Measurements from ENCODE around the gene NRG4.
A peak's percentile ranks its signal among the peaks of the same experiment; 100 is the strongest.
"Not testable (repeated sequence)": the region's sequence is repeated elsewhere in the genome, so short reads cannot be mapped to it uniquely, and the experiment has no call there.

The NRG4 gene

GRCh38 chr15:76011627-76012551 lies at the start of gene NRG4:
Gene NRG4 (minus strand): TSS chr15:76012424. CDS start chr15:76011230, 1,194 bp downstream.
- no peak for DNase-seq

DNA sequence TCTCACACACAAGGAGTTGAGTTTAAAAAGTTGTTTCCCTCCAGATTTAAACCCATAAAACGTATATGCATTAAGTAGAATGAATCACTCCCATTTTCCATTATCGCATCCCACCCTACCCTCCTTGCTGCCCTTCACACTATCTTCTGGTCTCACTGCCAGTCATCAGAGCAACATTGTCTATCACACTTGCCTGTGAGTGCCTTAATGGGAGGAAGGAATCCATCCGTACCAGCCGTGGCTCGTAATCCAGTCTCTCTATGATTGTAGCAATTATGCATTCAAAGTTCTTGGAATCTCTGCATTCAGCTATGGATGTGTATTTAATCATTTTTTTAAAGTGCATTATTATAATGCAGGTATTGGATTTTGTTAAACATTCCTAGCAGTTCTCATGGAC lies 49.5 kb upstream of the NRG4 start:
- no peak for DNase-seq

DNA sequence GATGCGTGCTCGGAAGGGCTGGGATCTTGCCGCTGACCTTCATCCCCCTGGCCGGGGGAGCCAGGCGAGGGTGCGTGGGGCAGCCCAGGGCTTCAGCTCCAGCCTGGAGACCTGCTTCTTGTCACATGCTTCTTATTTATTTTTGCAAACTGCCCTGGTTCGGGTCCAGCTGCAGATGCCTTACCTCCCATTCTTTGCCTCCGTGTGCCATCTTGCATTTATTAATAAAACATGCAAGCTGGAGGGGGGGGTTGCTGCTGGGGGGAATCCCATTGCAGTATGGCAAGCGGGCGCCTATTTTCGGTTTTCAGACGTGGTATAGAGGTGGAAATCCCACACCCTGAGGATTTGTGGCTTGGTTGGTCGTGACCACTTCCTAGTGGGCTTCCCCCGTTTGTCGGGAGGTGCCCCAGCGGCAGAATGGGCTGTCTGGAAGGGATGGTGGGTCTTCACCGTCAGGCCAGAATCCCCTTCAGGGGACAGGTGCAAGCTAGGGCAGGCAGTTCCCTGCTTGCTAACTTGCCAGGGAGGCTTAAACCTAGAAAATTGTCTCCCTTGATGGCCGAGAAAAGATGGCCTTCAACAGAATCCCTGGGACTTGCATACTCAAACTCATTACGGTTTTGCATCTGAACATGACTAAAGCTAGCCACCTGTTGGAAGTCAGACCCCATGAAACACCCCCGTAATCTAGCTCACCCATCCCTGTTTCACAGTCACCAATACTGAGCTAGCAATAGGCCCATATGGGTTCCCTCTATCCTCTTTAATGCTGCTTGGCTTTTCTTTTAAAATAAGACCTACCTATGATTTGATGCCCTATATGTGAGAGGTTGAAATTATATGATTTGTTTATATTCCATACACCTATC lies 48.1 kb upstream of the NRG4 start:
- DNase-seq, result peak; percentile 3

DNA sequence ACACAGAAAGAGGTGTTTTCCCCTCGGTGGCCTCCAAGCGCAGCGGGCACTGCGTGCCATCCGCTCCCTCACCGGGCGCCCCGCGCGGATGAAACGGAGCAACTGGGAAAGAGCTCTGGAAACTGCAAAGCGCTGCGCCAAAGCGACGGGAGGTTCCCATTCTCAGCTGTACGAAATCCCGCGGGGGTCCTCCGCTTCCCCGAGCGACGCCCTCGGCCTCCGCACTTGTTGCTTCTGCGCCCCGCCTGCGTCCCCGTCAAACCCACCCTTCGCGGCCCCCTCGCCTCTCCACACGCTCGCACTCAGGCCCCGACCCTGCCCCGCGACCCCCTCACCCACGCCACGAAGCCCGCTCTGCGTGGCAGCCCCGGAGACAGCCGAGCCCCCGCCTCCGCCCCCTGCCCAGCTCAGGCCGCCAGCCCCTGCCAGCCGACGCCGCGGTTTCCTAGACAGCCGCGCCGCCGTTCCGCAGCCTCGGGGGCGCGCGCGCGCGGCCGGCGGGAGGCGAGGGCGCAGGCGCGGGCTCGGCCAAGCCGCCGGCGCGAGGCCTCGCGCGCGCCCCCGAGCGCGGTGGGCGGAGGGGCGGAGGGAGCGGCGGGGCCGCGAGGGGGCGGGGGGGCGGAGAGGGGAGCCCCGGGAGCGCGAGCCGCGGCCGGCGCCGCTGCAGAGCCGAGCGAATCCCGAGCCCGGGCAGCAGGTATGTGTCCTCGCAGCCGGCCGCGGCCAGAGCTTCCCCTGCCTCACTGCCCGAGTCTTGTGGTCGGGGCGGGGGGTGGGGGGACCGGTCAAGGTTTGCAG lies 47.3 kb upstream of the NRG4 start, which contains the start of gene TMEM266:
Gene TMEM266, plus strand, starts transcription at position 666 of the 798 bp plus-strand sequence. CDS start 74,279 bp downstream, outside the sequence.
- DNase-seq, result peak; percentile 23

GRCh38 chr15:76058714-76059319 lies 46.6 kb upstream of the NRG4 start:
- peak; percentile 5 for DNase-seq

- DNase-seq, result peak; percentile 56
These were observed 45.2 kb upstream of the NRG4 start for GRCh38 chr15:76057332-76058000.

GRCh38 chr15:76056931-76057330 lies 44.7 kb upstream of the NRG4 start:
- DNase-seq, result no peak

DNA sequence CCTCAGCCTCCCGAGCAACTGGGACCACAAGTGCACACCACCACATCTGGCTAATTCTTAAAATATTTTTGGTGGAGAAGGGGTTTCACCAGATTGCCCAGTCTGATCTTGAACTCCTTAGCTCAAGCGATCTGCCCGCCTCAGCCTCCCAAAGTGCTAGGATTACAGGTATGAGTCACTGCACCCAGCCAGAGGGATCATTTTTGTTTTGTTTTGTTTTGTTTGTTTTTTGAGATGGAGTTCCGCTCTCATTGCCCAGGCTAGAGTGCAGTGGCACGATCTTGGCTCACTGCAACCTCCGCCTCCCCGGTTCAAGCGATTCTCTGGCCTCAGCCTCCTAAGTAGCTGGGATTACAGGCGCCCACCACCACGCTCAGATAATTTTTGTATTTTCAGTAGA lies 42.0 kb upstream of the NRG4 start:
- DNase-seq, result not testable (repeated sequence)

DNA sequence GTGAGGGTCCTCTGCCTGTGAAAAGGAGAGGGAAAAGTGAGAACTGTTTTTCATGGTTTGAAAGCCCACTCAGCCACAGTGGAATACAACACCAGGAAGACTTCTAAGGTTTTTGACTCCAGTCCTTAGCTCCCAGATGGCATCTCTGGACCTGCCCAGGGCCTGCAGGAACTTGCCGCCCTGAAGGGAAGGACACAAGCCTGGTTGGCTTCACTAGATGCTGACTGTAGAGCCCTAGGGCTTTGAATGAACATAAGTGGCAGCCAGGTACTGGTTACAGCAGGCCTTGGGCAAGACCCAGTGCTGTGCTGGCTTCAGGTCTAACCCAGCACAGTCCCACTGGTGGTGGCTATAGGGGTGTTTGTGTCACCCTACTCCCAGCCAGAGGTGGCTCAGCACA lies 26.3 kb upstream of the NRG4 start:
- DNase-seq, result no peak

DNA sequence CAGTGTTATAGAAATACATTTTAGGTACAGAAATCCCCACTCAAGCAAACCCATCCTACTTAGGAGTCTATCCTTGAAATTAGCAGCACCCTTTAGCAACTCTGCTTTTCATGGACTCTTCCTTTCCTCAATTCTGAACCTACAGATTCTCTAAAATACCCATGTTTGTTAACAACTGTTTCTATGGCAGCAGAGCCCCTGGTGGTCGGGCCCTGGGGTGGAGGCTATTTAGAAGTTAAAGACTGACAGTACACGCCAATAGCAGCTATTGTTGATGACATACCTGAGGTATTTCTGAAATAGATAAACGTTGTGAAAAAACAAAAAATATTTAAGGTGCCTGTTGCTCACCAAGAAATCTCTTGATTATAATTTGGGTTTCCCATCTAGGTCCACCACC lies 23.4 kb upstream of the NRG4 start:
- DNase-seq, result no peak

GRCh38 chr15:76034111-76034510 lies 21.9 kb upstream of the NRG4 start:
- DNase-seq, result no peak

- DNase-seq, result no peak
These were observed 21.2 kb upstream of the NRG4 start for GRCh38 chr15:76033438-76033837.

DNA sequence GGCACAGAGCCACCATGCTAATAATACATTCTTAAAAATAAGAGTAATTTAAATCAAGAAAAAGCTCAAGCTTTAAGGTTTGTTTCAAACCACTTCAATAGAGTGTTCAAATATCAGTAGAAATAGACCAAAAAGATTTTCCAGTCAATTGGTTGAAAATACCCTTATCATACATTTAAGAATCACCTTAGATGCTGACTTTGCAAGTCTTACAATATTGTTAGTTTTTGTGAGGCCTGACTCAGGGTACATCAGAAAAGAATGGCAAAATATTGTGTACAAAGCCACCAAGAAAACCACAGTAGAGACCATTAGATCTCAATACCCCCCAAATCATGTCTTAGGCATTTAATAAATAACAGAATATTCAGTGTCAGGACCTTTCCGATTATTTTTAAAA lies 19.8 kb upstream of the NRG4 start:
- DNase-seq, result no peak

DNA sequence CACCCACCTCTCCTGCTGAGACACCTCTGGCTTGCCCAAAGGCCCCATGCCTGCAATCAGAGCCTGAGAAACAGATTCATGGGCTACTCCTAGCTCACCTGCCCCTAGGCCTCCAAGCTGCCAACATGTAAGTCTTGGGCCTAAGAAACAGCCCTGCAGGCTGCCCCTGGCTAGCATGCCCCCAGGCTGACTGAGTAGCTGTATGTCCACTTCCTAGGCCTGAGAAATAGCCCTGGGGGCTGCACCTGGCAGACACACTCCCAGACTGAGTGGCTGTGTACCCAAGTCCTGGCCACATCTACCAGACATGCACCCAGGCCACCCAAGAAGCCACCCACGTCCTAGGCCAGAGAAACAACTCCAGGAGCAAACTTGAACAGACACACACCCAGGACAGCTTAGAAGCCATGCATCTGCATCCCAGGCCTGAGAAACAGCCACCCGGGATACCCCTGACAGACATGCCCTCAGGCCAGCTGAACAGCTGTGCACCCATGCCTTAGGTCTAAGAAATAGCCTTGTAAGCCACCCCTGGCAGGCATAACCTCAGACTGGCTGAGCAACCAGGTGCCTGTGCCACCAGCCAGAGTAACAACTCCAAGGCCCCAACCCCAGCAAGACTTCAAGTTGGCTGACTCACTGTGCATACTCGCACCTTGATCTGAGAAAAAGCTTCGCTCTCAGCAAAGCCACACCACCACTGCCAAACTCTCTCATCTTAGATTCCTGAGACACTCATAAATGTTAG lies 12.0 kb upstream of the NRG4 start:
- DNase-seq, result no peak

DNA sequence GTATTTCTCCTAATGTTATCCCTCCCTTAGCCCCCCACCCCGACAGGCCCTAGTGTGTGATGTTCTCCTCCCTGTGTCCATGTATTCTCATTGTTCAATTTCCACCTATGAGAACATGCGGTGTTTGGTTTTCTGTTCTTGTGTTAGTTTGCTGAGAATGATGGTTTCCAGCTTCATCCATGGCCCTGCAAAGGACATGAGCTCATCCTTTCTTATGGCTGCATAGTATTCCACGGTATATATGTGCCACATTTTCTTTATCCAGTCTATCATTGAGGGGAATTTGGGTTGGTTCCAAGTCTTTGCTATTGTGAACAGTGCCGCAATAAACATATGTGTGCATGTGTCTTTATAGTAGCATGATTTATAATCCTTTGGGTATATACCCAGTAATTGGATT lies 1.2 kb upstream of the NRG4 start:
- DNase-seq, result not testable (repeated sequence)

DNA sequence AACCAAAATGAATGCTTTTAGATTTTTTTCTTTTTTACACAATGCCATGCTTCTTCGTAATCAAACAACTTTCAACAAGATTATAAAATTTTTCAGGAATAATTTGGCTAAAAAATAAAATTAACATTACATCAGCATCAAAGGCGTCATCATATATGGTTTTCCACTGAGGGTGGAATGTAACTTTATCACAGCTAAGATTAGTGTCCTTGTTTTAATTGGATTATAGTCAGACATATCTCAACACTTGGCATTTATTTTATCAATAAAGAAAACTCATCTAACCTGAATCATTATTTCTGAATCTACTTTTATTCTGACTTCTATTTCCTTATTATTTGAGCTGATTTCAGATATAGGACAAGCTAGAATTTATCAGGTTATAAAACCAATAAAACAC lies 1.6 kb downstream of the NRG4 start:
- DNase-seq, result no peak

- no peak for DNase-seq
These were observed 6.0 kb downstream of the NRG4 start for GRCh38 chr15:76006136-76006778.

GRCh38 chr15:76003364-76003763 lies 8.9 kb downstream of the NRG4 start:
- DNase-seq, result no peak

- DNase-seq, result no peak
These were observed 16.6 kb downstream of the NRG4 start for GRCh38 chr15:75995611-75996010.

- no peak for DNase-seq
These were observed 18.0 kb downstream of the NRG4 start for GRCh38 chr15:75994220-75994619.

All from CD4-positive, alpha-beta T cell treated with Interleukin-17A for 4 hours (primary cell).